WTC11 (cell line): ENCODE measurements around the gene SRSF9. TPM values are rescaled to one million over a fixed set of nuclear protein-coding genes. Genes with fewer than 3 reads are reported as not detected.
"Not testable (repeated sequence)": the region's sequence is repeated elsewhere in the genome, so short reads cannot be mapped to it uniquely, and the experiment has no call there.

ENCODE experiments used
- ATAC-seq: fragments of 200-7000 bp; cut with Tn5 transposase; 2 replicates; pipeline ENCODE4 v1.10.0; 2021; ENCODE audit warnings: mild to moderate bottlenecking, moderate library complexity
- CTCF ChIA-PET: fragments of 300-600 bp; sonication (Branson Sonifier 250); formaldehyde crosslinking; loops from one replicate; lab custom pipeline; 2021; ENCODE audit warnings: antibody characterized with exemption; lab: Charles Lee
- POLR2A ChIA-PET: fragments of 350-600 bp; sonication (Branson Sonifier 250); formaldehyde crosslinking; loops from one replicate; lab custom pipeline; 2021; ENCODE audit warnings: antibody characterized with exemption; lab: Charles Lee
- DNase-seq: peaks from one replicate; pipeline ENCODE4 v3.0.0; 2021; ENCODE audit warnings: low spot score
- H3K27ac Mint-ChIP-seq: 2 replicates; pipeline ENCODE4 v1.8.0; 2021; ENCODE audit warnings: mixed read lengths
- H3K27me3 Mint-ChIP-seq: 2 replicates; pipeline ENCODE4 v1.8.0; 2021; ENCODE audit warnings: low read depth, mild to moderate bottlenecking, moderate library complexity, mixed read lengths
- H3K36me3 Mint-ChIP-seq: 2 replicates; pipeline ENCODE4 v1.8.0; 2021; ENCODE audit warnings: mixed read lengths
- H3K4me1 Mint-ChIP-seq: 2 replicates; pipeline ENCODE4 v1.8.0; 2022; ENCODE audit warnings: mixed read lengths
- H3K4me3 Mint-ChIP-seq: 2 replicates; pipeline ENCODE4 v1.8.0; 2021; ENCODE audit warnings: mild to moderate bottlenecking, moderate library complexity, mixed read lengths
- H3K9me3 Mint-ChIP-seq: 2 replicates; pipeline ENCODE4 v1.8.0; 2021; ENCODE audit warnings: mixed read lengths
- EMX1 ChIP-seq: fragments of 250-450 bp; sonication (Bioruptor Pico); IDR thresholded peaks from 2 replicates; pipeline ENCODE4 v1.8.0; 2021; ENCODE audit warnings: mild to moderate bottlenecking
- ETV6 ChIP-seq: sonication (generic); formaldehyde crosslinking; IDR thresholded peaks from 2 replicates; pipeline ENCODE4 v1.8.1; 2022; ENCODE audit warnings: mild to moderate bottlenecking, missing genetic modification reagents
- FOXK1 ChIP-seq: sonication (generic); formaldehyde crosslinking; IDR thresholded peaks from 2 replicates; pipeline ENCODE4 v1.8.0; 2022; ENCODE audit warnings: mild to moderate bottlenecking, moderate library complexity, missing genetic modification reagents
- FOXP4 ChIP-seq: sonication (generic); formaldehyde crosslinking; IDR thresholded peaks from 2 replicates; pipeline ENCODE4 v1.8.0; 2022; ENCODE audit warnings: mild to moderate bottlenecking, missing genetic modification reagents
- IRF1 ChIP-seq: sonication (generic); formaldehyde crosslinking; IDR thresholded peaks from 2 replicates; pipeline ENCODE4 v1.8.0; 2023; ENCODE audit warnings: missing genetic modification reagents
- KAT7 ChIP-seq: sonication (generic); formaldehyde crosslinking; IDR thresholded peaks from 2 replicates; pipeline ENCODE4 v1.8.1; 2023; ENCODE audit warnings: missing genetic modification reagents, mild to moderate bottlenecking, borderline replicate concordance
- MXD4 ChIP-seq: fragments of 250-450 bp; sonication (Bioruptor Pico); IDR thresholded peaks from 2 replicates; pipeline ENCODE4 v1.8.0; 2021; ENCODE audit warnings: mild to moderate bottlenecking, moderate library complexity, borderline replicate concordance
- NFE2L1 ChIP-seq: sonication (generic); formaldehyde crosslinking; IDR thresholded peaks from 2 replicates; pipeline ENCODE4 v1.8.1; 2023; ENCODE audit warnings: missing genetic modification reagents
- NR1H2 ChIP-seq: sonication (generic); formaldehyde crosslinking; IDR thresholded peaks from 2 replicates; pipeline ENCODE4 v1.9.0; 2021; ENCODE audit warnings: mild to moderate bottlenecking, moderate library complexity, missing genetic modification reagents
- SP1 ChIP-seq: sonication (generic); formaldehyde crosslinking; conservative IDR thresholded peaks from 2 replicates; pipeline ENCODE4 v1.8.1; 2022; ENCODE audit warnings: missing genetic modification reagents
- STAT6 ChIP-seq: sonication (generic); formaldehyde crosslinking; conservative IDR thresholded peaks from 2 replicates; pipeline ENCODE4 v1.8.1; 2023; ENCODE audit warnings: mild to moderate bottlenecking, low read depth, missing genetic modification reagents, moderate library complexity
- ZBTB21 ChIP-seq: sonication (generic); formaldehyde crosslinking; IDR thresholded peaks from 2 replicates; pipeline ENCODE4 v1.8.1; 2023; ENCODE audit warnings: mild to moderate bottlenecking, missing genetic modification reagents, borderline replicate concordance
- ZNF396 ChIP-seq: fragments of 250-450 bp; sonication (Bioruptor Pico); IDR thresholded peaks from 2 replicates; pipeline ENCODE4 v1.8.0; 2021; ENCODE audit warnings: mild to moderate bottlenecking, moderate library complexity, borderline replicate concordance
- ZNF532 ChIP-seq: fragments of 250-450 bp; sonication (Bioruptor Pico); IDR thresholded peaks from 2 replicates; pipeline ENCODE4 v1.9.0; 2021; ENCODE audit warnings: mild to moderate bottlenecking, borderline replicate concordance
- ZNF671 ChIP-seq: fragments of 250-450 bp; sonication (Bioruptor Pico); IDR thresholded peaks from 2 replicates; pipeline ENCODE4 v1.8.0; 2021; ENCODE audit warnings: mild to moderate bottlenecking
- total RNA-seq: library from RNA; stranded (reverse); gene quantifications from 3 replicates; pipeline ENCODE4 v1.2.3, GENCODE V29; 2021

The SRSF9 gene
- total RNA-seq, 1 experiment from 2014 or later, result 286 TPM

- CTCF ChIA-PET, result interaction anchor here (1.1 to 1.9 kb wide), 2 partner anchors 14 to 23 kb away, joined by 4 read pairs; no protein-coding TSS in a partner anchor
- Mint-ChIP-seq H3K9me3 (no peaks in the 10 kb centered on the region), H3K4me3 (no peak overlapping the region), H3K27me3 (no peaks in the 10 kb centered on the region), H3K4me1 (no peaks in the 10 kb centered on the region), H3K36me3 (no peaks in the 10 kb centered on the region), H3K27ac (0 out of 2 replicates have a peak overlapping the region, but pooled peaks have one; percentile 0)
- POLR2A ChIA-PET, result no interaction called here
- DNase-seq (no peak), ATAC-seq (no peak)
- TF ChIP-seq ETV6 (CRISPR knock-in tag) (no peak), ZBTB21 (no peak), FOXK1 (CRISPR knock-in tag) (no peak), SP1 (CRISPR knock-in tag) (no peak), EMX1 (no peak), MXD4 (CRISPR knock-in tag) (no peak), KAT7 (CRISPR knock-in tag) (no peak), ZNF532 (CRISPR knock-in tag) (no peak), ZNF396 (CRISPR knock-in tag) (no peak), ZNF671 (CRISPR knock-in tag) (no peak)
Measured at GRCh38 chr12:120489018-120489417, 19.5 kb upstream of the SRSF9 start.

GRCh38 chr12:120488057-120488640, 18.6 kb upstream of the SRSF9 start:
- Mint-ChIP-seq H3K27me3 (no peaks in the 10 kb centered on the region), H3K4me3 (no peak overlapping the region), H3K4me1 (no peaks in the 10 kb centered on the region), H3K9me3 (no peaks in the 10 kb centered on the region), H3K36me3 (no peaks in the 10 kb centered on the region), H3K27ac (no peak overlapping the region)
- DNase-seq (no peak), ATAC-seq (no peak)
- TF ChIP-seq STAT6 (no peak), IRF1 (CRISPR knock-in tag) (no peak), NR1H2 (CRISPR knock-in tag) (no peak), FOXP4 (CRISPR knock-in tag) (no peak), NFE2L1 (CRISPR knock-in tag) (no peak)
- ChIA-PET CTCF (interaction anchor here (1.0 to 1.9 kb wide), 3 partner anchors 13 to 58 kb away, joined by 3 to 4 read pairs (median 4); no protein-coding TSS in a partner anchor), POLR2A (no interaction called here)

GRCh38 chr12:120487552-120487951, 18.0 kb upstream of the SRSF9 start:
- H3K27ac Mint-ChIP-seq, H3K4me1 Mint-ChIP-seq, ATAC-seq, POLR2A ChIA-PET, H3K4me3 Mint-ChIP-seq, DNase-seq, H3K27me3 Mint-ChIP-seq, H3K9me3 Mint-ChIP-seq, H3K36me3 Mint-ChIP-seq: not testable (repeated sequence)
- CTCF ChIA-PET, result interaction anchor here (1.0 to 1.9 kb wide), 2 partner anchors 13 to 57 kb away, joined by 3 to 4 read pairs; no protein-coding TSS in a partner anchor
